OCI-LY7 (cell line): ENCODE measurements around the gene STAG1.

Experiments used
- EZH2phosphoT487 ChIP-seq: fragments of 200-600 bp; sonication (generic); IDR thresholded peaks from 2 replicates; pipeline ENCODE4 v1.6.1; 2018; ENCODE audit warnings: low read depth, borderline replicate concordance, mild to moderate bottlenecking, mixed run types, antibody characterized with exemption, low read length, moderate library complexity, mixed read lengths
- TF ChIP-seq, protein P1 (sequence below): fragments of 200-600 bp; sonication (generic); conservative IDR thresholded peaks from 2 replicates; pipeline ENCODE4 v1.5.1; 2014; ENCODE audit warnings: mild to moderate bottlenecking, antibody characterized with exemption, low read length, moderate library complexity, mixed read lengths

DNA sequence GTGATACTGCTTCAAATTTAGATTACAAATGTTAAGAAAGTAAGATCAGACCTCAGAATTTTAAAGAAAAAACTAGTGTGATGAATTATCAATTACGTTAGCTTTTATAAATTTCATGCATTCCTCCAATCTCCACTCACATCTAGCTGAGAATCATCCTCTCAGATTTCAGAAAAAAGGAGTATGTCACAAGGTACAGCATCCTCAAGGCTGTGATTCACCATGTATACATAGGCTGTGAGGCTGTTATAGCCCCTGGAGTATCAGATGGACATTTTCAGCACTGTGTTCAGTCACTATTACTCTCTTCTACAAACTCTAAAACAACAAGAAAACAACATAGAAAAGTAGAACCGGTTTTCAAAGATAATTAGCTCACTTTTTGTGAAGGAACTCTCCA lies 287.7 kb downstream of the STAG1 start:
- TF ChIP-seq, protein P1, sequence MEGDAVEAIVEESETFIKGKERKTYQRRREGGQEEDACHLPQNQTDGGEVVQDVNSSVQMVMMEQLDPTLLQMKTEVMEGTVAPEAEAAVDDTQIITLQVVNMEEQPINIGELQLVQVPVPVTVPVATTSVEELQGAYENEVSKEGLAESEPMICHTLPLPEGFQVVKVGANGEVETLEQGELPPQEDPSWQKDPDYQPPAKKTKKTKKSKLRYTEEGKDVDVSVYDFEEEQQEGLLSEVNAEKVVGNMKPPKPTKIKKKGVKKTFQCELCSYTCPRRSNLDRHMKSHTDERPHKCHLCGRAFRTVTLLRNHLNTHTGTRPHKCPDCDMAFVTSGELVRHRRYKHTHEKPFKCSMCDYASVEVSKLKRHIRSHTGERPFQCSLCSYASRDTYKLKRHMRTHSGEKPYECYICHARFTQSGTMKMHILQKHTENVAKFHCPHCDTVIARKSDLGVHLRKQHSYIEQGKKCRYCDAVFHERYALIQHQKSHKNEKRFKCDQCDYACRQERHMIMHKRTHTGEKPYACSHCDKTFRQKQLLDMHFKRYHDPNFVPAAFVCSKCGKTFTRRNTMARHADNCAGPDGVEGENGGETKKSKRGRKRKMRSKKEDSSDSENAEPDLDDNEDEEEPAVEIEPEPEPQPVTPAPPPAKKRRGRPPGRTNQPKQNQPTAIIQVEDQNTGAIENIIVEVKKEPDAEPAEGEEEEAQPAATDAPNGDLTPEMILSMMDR, result no peak
- no peak for TF ChIP-seq EZH2phosphoT487
